Nephron (organoid): ENCODE data around the gene TSR1.

Experiments used
- H3K27ac Mint-ChIP-seq, 3 experiments: 2 replicates each; pipeline ENCODE4 v1.8.0; 2020; ENCODE audit warnings: mixed read lengths in 3 of 3, mild to moderate bottlenecking in 2 of 3, moderate library complexity in 1 of 3
- H3K27me3 Mint-ChIP-seq: 2 replicates; pipeline ENCODE4 v1.8.0; 2021; ENCODE audit warnings: low read depth, mild to moderate bottlenecking, moderate library complexity, mixed read lengths
- H3K36me3 Mint-ChIP-seq: 2 replicates; pipeline ENCODE4 v1.8.0; 2020; ENCODE audit warnings: low read depth, mixed read lengths
- H3K4me1 Mint-ChIP-seq: 2 replicates; pipeline ENCODE4 v1.8.0; 2020; ENCODE audit warnings: mixed read lengths
- H3K4me3 Mint-ChIP-seq, 3 experiments: 2 replicates each; pipeline ENCODE4 v1.8.0; 2020; ENCODE audit warnings: mild to moderate bottlenecking in 3 of 3, mixed read lengths in 3 of 3, moderate library complexity in 2 of 3
- H3K9me3 Mint-ChIP-seq: 2 replicates; pipeline ENCODE4 v1.8.0; 2020; ENCODE audit warnings: mixed read lengths
- CTCF ChIP-seq, 3 experiments: fragments of 200-600 bp; sonication (generic); IDR thresholded peaks; one replicate each; pipeline ENCODE4 v1.5.0; 2021; ENCODE audit warnings: antibody characterized with exemption in 3 of 3; ENCODE audit not compliant: unreplicated experiment in 3 of 3

The TSR1 gene

GRCh38 chr17:2299136-2299535 lies 37.1 kb downstream of the TSR1 start:
- TF ChIP-seq CTCF (IDR thresholded peaks at IDR 0.05; ENCODE audit: unreplicated experiment in 3 of 3) = no peak
- peaks cover 14% of the 10 kb centered on the region for H3K4me1 Mint-ChIP-seq
- no peaks in the 10 kb centered on the region for H3K27me3 Mint-ChIP-seq
- no peak overlapping the region for H3K27ac Mint-ChIP-seq
- no peak overlapping the region for H3K4me3 Mint-ChIP-seq
- peaks cover 59% of the 10 kb centered on the region for H3K36me3 Mint-ChIP-seq
- no peaks in the 10 kb centered on the region for H3K9me3 Mint-ChIP-seq

- TF ChIP-seq CTCF (IDR thresholded peaks at IDR 0.05; ENCODE audit: unreplicated experiment in 3 of 3) = no peak
- no peaks in the 10 kb centered on the region for H3K27me3 Mint-ChIP-seq
- no peak overlapping the region for H3K4me3 Mint-ChIP-seq
- H3K36me3 Mint-ChIP-seq = peaks cover 69% of the 10 kb centered on the region
- peaks cover 8% of the 10 kb centered on the region for H3K4me1 Mint-ChIP-seq
- no peaks in the 10 kb centered on the region for H3K9me3 Mint-ChIP-seq
- H3K27ac Mint-ChIP-seq = no peak overlapping the region
Observed at GRCh38 chr17:2297023-2297422, 39.2 kb downstream of the TSR1 start.

GRCh38 chr17:2295575-2295974 lies 40.7 kb downstream of the TSR1 start:
- Mint-ChIP-seq H3K27me3 (no peaks in the 10 kb centered on the region), H3K4me1 (peaks cover 8% of the 10 kb centered on the region), H3K27ac (no peak overlapping the region), H3K36me3 (peaks cover 73% of the 10 kb centered on the region), H3K4me3 (no peak overlapping the region), H3K9me3 (no peaks in the 10 kb centered on the region)
- no peak for TF ChIP-seq CTCF (IDR thresholded peaks at IDR 0.05; ENCODE audit: unreplicated experiment in 3 of 3)

- TF ChIP-seq CTCF (IDR thresholded peaks at IDR 0.05; ENCODE audit: unreplicated experiment in 3 of 3) = no peak
- peaks cover 66% of the 10 kb centered on the region for H3K36me3 Mint-ChIP-seq
- no peak overlapping the region for H3K4me3 Mint-ChIP-seq
- peaks cover 2% of the 10 kb centered on the region for H3K4me1 Mint-ChIP-seq
- H3K27ac Mint-ChIP-seq = no peak overlapping the region
- no peaks in the 10 kb centered on the region for H3K9me3 Mint-ChIP-seq
- H3K27me3 Mint-ChIP-seq = no peaks in the 10 kb centered on the region
Observed at GRCh38 chr17:2292100-2292499, 44.2 kb downstream of the TSR1 start.

GRCh38 chr17:2289878-2290478 lies 46.3 kb downstream of the TSR1 start:
- no peak overlapping the region for H3K4me3 Mint-ChIP-seq
- H3K9me3 Mint-ChIP-seq = no peaks in the 10 kb centered on the region
- no peak overlapping the region for H3K27ac Mint-ChIP-seq
- peaks cover 53% of the 10 kb centered on the region for H3K36me3 Mint-ChIP-seq
- no peaks in the 10 kb centered on the region for H3K4me1 Mint-ChIP-seq
- TF ChIP-seq CTCF (IDR thresholded peaks at IDR 0.05; ENCODE audit: unreplicated experiment in 3 of 3) = no peak
- H3K27me3 Mint-ChIP-seq = no peaks in the 10 kb centered on the region

GRCh38 chr17:2283302-2283701 lies 53.0 kb downstream of the TSR1 start:
- peaks cover 60% of the 10 kb centered on the region for H3K36me3 Mint-ChIP-seq
- no peaks in the 10 kb centered on the region for H3K4me1 Mint-ChIP-seq
- no peaks in the 10 kb centered on the region for H3K27me3 Mint-ChIP-seq
- no peak for TF ChIP-seq CTCF (IDR thresholded peaks at IDR 0.05; ENCODE audit: unreplicated experiment in 3 of 3)
- H3K9me3 Mint-ChIP-seq = no peaks in the 10 kb centered on the region
- H3K27ac Mint-ChIP-seq = no peak overlapping the region
- H3K4me3 Mint-ChIP-seq = no peak overlapping the region
